HG03060 (cell line): ENCODE data around the gene RTEL1.
"Not testable (repeated sequence)": the region's sequence is repeated elsewhere in the genome, so short reads cannot be mapped to it uniquely, and the experiment has no call there.

Source experiments
- ATAC-seq: cut with Tn5 transposase; IDR thresholded peaks from one replicate; pipeline ENCODE4 v1.9.1; 2021; ENCODE audit warnings: low read depth, moderate number of reproducible peaks; ENCODE audit not compliant: unreplicated experiment

Gene RTEL1

DNA sequence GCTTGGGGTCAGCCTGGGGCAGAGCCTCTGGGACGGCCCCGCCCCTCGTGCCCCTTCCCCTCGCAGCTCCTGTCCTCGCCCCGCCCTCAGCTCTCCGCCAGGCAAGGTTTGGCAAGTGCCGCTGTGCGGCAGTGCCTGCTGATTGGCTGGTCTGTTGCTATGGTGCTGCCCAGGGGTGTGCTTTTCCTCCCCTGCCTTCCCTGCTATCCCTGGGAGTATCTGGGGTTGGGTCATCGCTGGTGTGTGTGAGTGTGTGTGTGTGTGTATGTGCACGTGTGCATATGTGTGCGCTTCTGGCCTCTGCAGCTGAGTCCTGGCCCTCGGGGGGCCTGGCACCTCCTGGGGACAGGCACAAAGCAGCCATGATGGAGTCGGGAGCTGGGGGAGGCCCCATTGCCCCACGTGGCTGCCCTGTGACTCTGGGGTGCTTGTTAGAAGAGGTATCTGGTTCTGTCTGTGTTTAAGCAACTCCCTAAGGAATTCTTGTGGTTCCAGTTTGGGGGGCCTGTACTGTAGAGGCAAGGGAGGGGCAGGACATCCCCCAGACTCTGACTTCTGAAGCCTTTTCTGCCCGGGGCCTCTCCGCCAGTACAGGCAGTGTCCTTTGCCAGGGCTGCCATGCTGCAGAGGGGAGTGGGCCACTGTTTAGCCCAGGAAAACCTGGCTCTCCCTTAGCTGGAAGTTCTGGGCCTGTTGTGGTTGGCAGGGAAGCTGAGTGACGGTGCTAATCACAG, 6.9 kb downstream of the RTEL1 start:
- no peak for ATAC-seq

- ATAC-seq = no peak
Measured at GRCh38 chr20:63665708-63666107, 7.6 kb downstream of the RTEL1 start.

- ATAC-seq = no peak
Measured at GRCh38 chr20:63667858-63668257, 9.7 kb downstream of the RTEL1 start.

GRCh38 chr20:63668351-63668750, 10.2 kb downstream of the RTEL1 start:
- ATAC-seq = no peak

- not testable (repeated sequence) for ATAC-seq
Measured at GRCh38 chr20:63671695-63672094, 13.6 kb downstream of the RTEL1 start.

GRCh38 chr20:63672666-63673065, 14.6 kb downstream of the RTEL1 start:
- no peak for ATAC-seq

GRCh38 chr20:63673951-63674350, 15.8 kb downstream of the RTEL1 start:
- no peak for ATAC-seq

DNA sequence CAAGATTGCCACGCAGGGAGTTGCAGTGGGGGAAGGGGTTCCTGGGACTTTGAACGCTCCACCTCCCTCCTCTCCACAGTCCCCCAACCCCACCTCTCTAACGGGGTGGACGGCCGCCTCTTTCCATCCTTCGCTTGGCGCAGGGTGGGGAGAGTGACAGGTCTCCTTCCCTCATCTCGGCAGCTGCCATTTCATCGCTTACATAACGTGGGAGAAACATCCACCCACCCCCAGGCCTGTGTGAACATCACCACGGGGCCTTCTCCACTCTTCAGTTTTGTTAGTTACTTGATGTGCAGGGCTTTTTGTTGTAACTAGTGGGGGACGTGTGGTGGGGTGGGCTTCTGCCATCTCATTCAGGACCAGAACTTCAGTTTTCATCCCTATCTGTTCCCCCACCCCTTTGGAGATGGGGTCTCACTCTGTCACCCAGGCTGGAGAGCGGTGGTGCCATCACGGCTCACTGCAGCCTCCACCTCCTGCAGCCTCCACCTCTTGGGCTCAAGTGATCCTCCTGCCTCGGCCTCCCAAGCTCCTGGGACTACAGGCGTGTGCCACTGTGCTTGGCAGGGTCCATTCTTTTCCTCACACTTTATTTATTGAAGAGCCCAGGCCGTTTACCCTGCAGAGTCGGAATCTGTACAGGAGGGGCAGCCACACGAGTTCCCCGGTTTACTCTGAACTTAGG, 17.7 kb downstream of the RTEL1 start:
- no peak for ATAC-seq

GRCh38 chr20:63678071-63678470, 20.0 kb downstream of the RTEL1 start:
- no peak for ATAC-seq

DNA sequence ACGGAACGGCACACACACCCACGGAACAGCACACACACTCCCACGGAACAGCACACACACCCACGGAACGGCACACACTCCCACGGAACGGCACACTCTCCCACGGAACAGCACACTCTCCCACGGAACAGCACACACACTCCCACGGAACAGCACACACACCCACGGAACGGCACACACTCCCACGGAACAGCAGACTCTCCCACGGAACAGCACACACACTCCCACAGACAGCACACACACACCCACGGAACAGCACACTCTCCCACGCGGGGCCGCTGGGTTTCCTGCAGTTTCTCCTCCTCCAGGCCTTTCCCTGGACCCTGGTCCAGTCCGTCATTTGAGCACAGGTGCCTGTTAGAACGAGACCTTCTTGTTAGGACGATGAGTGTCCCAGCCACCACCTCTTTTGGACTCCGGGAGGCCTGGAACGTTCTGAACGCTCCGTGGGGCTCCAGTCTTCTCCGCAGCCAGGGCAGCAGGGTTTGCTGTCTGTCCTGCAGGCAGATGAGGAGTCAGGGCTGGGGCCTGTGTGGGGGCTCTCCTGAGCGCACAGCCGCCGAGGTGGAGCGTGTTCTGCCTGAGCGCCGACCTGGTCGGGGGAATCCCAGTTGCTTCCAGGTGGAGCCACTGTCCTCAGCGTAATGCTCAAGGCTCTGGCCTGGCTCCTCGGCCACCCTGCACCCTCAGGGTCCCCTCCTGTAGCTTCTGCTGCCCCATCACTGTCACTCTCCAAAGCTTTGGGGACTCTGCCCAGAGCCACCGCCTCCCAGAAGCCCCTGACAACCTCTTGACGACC, 20.8 kb downstream of the RTEL1 start:
- ATAC-seq = no peak

DNA sequence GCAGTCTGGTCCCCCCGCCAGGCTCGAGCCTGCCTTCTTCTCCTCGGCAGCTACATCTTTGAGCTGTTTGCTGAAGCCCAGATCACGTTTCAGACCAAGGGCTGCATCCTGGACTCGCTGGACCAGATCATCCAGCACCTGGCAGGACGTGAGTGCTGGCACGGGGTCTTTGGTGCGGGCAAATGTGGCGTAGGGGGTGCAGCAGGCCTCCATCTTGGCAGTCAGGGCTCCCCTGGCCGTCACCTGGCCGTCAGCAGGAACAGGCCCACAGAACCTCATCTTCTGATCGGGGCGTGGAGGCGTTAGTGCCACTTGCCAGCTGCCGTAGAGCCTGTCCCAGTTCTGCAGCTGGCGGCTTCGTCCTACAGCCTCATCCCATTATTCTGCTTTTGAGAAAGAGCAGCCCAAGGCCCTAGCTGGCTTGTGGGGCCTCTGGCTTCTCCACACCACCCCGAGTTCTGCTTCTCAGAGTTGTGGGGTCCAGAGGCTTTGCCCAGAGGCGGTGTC, 21.7 kb downstream of the RTEL1 start:
- no peak for ATAC-seq

GRCh38 chr20:63680427-63680826, 22.3 kb downstream of the RTEL1 start:
- no peak for ATAC-seq

GRCh38 chr20:63680857-63681608, 22.9 kb downstream of the RTEL1 start:
- no peak for ATAC-seq

GRCh38 chr20:63681609-63682142, 23.6 kb downstream of the RTEL1 start:
- ATAC-seq = no peak

DNA sequence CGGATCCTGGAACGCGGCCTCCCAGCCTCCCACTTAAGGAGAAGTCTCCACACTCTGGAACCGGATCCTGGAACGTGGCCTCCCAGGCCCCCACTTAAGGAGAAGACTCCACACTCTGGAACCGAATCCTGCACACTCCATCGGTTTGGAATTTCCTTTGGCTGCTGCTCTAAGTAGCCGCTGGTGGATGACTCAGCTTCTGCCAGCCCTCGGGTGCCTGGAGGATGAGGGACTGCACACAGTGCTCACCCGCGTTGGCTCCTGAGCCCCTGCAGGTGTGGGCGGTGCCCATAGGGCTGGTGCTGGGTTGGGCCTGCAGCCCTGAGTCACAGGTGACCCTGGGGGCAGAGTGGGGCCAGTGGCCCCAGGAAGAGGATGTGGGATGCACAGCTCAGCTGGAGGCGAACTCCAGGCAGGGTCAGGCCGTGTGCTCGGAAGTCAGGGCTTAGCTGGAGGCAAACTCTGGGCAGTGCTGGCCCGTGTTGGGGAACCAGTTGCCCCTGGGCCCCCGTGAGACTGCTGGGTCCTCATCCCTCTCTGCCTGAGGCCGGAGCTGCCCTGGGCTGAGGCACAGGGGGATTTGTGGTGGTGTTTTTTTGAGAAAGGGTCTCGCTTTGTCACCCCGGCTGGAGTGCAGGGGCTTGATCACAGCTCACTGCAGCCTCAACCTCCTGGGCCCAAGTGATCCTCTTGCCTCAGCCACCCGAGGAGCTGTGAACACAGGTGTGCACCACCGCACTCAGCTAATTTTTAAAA, 24.4 kb downstream of the RTEL1 start:
- ATAC-seq = no peak

- no peak for ATAC-seq
Measured at GRCh38 chr20:63685269-63686026, 27.3 kb downstream of the RTEL1 start.

DNA sequence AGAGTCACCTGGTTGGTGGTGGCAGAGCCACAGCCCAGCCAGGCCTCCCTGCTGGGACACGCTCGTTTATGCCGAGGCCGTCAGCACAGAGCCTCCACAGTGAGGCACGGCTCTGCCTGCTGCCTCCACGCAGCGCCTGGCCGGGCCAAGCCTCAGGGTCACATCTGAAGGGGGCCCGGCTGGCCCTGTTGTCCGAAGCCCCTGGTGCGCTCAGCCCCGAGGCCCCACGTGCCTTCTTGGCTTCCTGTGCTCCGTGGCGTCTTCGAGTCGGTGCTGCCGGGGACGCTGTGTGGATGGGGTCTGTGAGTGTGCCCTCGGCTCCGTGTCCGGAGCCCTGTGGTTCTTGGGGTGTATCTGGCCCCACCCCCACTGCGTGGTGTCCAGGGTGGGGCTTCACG, 28.0 kb downstream of the RTEL1 start:
- ATAC-seq = no peak

DNA sequence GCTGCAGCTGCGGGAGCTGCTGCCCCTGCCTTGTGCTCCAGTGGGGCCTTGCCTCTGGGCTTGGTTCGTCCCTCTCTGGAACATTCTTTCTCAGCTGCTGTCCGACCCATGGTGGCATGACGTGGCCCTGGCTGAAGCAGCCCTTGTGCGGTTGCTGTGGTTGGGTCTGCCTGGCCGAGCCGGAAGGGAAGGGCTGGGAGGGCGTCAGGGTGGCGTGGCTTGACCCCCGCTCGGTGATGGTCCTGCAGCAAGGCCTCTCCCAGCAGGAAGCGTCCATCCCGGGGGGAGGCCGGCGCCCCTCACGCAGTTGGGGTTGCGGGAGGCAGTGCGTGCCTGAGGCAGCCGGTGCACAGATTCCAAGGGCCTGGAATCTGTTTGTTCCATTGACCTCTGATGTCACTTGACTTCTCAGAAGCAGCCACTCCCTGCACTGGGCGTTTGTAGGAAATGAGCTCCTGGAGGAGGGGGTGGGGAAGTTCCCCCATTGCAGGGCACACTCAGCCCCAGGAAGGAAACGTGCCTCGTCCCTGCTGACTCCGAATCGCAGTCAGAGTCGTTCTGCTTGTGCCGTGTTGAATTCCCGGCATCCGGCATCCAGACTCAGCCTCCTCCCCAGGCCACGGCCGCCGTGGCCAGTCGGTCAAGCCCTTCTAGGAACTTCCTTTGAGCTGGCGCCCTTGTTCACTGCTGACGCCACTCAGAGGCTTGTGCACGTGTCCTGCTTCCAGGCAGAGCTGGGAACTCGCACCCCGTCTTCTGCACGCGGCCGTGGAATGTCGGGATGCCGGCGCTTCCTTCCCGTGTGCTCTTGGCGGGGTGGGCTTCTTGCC, 28.6 kb downstream of the RTEL1 start:
- no peak for ATAC-seq
